Stimulated activated CD4-positive, alpha-beta T cell treated with anti-CD3 and anti-CD28 coated beads, Interleukin-12 subunit alpha, Interleukin-12 subunit beta, amount 100 ng/mL, for 24 hours (primary cell): ENCODE results near the gene GNAI3.

Experiments
- DNase-seq, 2 experiments: peaks; one replicate each; pipeline ENCODE4 v3.0.0-alpha.2; 2020; ENCODE audit warnings: low read depth in 2 of 2

The GNAI3 gene

DNA sequence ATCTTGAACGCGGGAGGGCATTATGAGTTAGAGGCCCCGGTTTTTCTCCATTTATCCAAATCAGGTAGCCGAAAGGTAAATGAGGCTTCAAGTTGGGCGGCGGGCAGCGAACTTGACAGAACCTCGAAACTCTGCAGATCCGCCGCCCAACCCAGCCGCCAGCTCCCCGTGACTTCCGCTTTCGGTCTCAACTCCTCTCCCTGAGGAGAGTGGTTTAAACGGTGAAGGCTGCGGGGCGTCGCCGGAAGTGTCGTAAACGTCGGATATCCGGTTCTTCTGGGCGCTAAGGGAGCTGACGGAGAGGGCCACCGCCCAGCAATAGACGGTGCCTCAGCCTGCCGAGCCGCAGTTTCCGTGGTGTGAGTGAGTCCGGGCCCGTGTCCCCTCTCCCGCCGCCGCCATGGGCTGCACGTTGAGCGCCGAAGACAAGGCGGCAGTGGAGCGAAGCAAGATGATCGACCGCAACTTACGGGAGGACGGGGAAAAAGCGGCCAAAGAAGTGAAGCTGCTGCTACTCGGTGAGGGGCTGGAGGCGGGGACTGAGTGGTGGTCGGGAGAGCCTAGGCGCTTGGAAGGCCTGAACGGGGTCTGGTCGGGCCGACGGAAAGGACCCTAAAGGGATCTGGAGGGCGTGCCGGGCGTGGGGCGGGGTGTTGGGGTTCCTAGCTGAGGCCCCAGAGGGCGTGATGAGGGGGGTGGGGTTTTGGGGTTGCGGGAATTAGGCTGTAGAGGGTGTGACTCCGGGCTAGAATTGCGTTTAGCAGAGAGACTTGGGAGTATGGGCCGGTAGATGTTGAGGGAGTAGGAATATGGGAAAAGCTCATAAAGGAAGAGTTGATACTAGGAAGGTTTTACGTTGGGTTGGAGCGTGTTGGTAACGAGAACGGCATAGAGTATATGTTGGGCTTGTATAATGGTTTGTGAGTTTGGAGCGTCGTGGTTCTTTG lies at the start of gene GNAI3:
TSS of gene GNAI3 (plus strand) at position 295 of the 947 bp plus-strand sequence. CDS start at position 401, 106 bp downstream.
- peak; percentile 93 to 95 for DNase-seq

DNA sequence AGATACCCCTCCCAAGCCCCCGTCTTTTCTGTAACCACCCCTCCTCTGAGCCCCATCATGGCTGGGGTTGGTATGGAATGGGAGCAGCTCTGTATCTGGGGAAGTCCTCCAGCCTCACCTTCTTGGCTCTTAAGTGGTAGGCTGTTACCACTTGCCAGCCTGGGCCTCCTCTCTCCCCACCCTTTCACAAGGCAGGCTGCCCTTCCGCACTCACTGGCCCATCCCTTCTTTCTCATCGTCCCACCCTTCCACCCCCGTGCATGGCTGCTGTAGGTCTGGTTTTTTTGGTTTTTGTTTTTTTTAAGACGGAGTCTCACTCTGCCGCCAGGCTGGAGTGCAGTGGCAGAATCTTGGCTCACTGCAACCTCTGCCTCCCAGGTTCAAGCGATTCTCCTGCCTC lies 49.3 kb upstream of the GNAI3 start:
- no peak for DNase-seq

DNA sequence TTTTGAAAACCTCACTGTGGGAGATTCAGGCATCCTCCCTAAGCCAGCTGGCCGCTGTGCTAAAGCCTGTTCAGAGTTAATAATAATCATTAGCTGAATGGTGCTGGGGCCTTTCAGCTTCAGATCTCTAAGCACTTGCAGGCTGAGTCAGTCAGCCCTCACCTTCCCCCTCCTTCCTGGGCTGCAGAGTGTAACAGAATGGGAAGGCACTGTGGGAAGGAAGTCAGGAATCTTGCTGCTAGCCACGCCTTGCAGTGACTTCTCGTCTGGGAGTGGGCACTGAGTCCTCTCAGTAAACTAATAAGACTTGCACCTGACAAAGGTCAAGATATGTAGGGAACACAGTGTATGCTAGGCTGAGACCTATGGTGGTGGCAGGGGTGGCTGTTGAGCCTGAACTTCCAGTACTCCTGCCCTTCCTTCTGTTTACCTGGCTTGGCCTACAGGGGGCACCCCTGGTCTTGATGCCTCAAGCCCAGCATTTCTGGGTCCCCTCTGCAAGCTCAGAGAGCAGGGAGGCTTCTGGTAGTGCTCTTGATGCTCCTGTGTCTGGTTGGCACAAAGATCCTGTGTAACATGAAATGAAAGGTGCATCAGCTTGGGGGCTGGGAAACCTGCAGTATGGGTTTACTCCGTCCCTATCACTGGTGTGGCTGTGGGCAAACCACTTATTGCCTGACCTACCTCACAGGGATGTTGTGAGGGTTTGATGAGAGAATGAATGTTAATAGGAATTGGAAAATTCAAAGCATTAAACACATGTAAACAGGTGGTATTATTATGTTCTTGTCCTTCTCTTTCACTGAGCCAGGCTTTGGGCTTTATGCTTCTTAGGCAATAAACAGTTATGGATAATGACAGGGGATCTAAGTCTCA lies 48.5 kb upstream of the GNAI3 start:
- peak in 1 of 2 experiments; percentile 59 for DNase-seq

DNA sequence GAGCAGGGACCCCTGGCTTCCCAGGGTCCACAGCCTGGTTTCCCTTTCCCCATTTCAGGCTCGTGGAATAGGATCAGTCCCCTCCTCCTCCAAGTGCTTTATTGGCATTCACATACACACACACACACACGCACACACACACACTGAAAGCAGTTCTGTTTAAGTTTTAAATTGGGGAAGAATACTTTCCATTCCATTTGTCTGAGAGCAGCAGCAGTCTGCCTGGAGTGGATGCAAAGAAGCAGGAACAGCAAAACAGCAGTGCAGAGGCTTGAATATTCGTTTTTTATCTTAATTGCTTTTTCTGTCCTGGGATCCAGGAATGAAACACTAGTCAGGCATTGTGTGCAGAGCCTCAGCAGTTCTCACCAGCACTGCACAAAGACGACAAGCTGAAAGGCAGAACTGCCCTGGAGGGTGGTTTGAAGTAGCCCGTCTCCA lies 47.5 kb upstream of the GNAI3 start:
- no peak for DNase-seq

DNA sequence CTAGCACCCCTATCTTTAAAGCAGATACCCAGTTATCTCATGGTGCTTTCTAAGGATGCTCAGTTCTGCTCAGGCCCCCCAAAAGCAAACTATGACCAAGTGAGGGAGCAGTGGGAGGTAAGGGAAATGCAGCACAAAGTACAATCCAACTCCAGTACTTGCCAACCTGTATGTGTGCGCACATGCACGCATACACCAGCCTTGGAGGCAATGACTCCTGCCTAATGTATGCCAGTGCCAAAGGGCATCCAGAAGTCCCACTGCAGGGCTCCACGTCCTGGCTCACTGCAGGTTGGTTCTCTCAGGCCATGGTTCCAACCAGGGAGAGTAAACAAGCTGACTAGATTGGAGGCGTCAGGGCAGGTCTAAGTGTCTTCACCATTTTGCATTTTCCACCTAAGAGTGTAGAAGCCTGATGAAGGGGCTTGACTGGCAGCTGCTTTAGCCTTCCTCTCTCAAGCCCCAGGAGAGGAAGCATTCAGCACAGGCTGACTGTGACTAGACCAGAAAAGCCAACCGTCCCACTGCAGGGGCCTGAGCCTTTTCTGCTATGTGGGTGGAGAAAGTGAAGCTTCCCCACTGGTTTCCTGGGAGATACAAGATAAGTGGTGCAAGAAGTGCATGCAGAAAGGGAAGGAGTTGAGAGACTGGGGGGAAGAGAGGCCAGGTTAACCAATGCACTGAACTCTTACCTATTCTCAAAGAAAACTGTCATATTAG lies 46.6 kb upstream of the GNAI3 start:
- no peak for DNase-seq

DNA sequence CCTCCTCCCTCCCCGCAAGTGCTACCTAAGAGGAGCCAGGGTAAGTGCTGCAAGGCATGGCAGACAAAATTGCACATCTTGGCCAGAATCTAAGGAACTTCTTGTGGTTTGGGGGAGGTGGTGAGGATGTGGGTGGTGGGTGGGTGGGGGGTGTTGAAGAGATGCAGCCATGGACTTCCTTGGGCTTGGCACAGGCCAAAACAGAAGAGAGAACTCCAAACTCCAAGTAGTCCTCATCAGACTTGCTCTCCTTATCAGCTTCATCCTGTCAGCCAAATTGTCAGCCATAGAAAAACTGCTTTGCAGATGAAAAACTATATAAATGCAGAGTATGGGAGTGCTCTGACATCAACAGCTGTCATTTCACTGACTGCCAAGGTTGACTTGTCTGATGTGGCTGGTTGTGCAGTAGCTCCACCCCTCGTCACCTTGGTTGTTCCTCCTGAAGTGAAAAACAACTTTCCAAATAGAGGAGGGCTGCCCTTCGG lies 46.0 kb upstream of the GNAI3 start:
- DNase-seq, result no peak

DNA sequence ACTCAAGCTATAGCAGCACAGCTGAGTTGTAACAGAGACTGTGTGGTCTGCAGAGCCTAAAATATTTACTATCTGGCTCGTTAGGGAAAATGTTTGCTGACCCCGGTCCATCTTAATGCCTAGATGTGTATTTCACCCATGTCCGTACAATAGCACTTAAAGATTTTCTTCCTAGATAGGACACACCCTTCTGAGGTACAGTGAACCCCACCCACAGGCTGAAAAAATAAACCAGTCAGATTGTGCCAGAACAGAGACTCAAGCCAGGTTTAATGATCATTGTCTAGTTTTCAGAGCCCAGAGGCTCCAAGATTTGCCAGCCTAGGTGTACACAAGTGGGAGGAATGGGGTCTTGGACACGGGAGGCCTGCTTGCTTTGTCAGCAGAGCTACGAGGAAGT lies 44.5 kb upstream of the GNAI3 start:
- no peak for DNase-seq

DNA sequence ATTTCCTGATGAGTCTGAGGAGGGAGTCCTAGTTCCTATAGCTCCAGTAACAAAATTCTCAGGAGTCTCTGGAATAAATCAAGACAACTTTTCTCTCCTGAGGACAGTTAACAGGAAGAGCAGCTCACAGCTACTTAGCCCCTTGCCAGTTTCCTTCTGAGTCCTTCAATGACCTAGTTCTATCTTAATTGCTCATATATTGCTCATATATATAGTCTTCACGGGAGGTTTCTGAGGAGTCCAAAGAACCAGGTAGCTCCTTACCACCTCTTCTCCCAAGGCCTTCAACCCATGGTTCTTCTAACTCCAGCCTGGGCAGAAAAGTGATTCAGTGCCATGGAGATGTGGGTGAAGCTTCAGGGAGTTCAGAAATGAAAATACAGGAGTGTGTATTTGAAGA lies 43.4 kb upstream of the GNAI3 start:
- DNase-seq, result no peak

DNA sequence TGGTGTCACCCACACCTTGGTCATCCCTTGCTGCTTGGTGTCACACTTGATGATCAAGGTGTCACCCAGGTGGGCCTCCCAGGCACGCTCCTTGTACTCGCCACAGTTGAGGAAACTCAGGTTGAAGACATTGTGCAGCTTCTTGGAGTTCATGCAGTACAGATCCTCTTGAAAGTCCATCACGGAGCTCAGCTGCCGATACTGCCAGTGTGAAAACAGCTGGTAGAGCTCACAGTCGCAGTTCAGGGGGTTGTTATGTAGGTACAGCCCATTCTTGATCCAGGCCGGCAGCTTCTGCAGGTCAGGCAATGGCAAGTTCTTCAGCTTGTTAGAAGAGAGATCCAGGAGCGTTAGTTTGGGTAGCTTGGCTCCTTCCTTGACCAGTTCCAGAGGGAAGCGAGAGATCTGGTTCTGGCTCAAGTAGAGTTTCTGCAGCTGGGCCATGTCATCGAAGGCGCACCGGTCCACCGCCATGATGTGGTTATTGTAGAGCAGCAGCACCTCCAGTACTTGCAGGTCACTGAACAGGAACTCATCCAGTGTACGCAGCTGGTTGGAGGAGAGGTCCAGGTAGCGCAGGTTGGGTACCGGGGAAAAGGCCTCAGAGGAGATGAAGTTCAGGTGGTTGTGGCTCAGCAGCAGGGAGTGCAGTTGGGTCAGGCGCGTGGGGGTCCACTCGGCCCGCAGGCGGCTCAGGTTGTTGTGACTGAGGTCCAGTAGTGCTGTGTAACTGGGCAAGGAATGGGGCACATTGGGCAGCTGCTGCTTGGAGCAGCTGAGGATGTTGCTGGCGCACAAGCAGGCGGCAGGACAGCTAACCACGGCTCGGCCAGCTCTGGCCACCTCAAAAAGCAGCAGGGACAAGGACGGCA lies 40.2 kb upstream of the GNAI3 start:
- no peak for DNase-seq

DNA sequence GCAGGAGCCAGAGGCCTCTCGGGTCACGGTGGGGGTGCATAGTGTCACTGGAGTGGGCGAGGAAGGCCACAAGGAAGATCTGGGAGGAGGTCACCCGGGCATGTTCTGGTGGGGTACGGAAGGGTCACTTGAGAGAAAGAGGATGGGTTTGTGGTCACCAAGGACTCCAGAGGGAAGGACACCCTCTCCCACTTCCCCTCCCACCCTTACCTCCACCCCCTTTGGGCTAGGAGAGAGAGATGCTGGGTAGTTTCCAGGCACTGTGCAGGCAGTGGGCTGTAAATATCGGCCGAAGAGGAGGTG lies 39.6 kb upstream of the GNAI3 start:
- DNase-seq, result no peak

DNA sequence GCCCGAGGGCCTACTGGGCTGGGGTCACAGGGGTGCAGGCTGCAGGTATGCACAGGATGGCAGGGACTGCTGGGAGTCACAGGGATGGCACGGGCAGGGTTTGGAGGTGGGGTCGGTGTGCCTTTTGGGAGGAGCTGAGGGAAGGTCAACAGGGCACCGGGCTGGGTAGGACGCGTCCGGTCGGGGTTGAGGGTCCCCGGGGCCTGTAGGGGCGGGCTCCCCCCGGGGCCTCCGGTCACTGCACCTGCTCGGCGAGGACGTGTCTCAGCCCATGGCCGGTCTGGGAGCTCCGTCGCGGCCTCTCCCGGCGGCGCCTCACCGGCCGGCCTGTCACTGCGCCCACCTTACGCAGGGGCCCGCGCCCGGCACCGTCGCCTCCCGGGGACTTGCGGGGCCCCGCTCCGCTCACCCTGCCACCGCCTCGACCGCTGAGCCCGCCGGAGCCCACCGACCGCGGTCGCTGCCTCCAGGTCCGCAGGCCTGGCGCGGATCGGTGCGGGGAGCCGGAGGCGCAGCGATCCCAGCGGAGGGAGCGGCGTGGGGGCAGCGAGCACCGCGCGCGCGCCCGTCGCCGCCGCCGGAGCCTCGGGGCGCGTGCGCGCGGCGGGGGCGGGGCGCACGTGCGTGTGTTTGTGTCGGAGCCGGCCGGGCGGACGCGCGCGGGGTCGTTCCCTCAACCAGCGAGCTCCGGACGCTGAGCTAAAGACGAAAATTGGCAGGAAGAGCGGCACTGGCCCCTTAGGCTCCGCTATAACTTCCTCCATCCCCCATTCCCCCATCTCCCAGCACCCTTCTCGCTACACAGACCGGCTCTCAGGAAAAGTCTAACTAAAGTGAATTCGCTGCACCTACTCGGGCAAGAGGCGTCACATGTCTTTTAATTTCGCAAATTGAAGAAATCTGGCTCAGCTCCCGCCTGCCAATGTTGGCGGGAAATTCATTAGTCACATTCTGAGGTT lies 39.0 kb upstream of the GNAI3 start, which contains the start of gene AMIGO1:
TSS of gene AMIGO1 (minus strand) at position 552 of the 959 bp plus-strand sequence. CDS start 815 bp downstream, outside the sequence.
- DNase-seq, result peak in 1 of 2 experiments; percentile 54

DNA sequence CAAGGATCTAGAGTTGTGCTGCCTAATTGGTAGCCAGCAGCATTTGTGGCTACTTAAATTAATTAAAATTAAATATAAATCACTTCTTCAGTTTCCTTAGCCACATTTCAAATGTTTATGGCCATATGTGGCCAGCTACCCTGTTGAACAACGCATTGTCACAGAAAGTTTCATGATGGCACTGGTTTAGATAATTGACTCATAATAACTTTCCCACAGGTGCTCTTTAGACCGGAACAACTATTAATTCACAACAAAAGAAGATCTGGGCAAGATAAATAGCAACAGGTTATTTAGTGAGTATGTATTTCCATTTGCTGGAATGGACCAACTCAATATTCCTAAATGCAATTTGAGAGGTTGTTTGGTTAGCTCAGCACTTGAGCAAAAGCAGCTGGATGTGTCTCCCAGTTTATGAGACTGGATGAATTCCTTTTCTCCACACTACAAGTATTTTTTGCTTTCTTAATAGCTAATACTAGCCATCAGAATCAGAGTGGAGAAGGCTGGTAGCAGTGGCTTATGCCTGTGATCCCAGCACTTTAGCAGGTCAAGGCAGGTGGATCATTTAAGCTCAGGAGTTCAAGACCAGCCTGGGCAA lies 35.2 kb upstream of the GNAI3 start:
- no peak for DNase-seq

DNA sequence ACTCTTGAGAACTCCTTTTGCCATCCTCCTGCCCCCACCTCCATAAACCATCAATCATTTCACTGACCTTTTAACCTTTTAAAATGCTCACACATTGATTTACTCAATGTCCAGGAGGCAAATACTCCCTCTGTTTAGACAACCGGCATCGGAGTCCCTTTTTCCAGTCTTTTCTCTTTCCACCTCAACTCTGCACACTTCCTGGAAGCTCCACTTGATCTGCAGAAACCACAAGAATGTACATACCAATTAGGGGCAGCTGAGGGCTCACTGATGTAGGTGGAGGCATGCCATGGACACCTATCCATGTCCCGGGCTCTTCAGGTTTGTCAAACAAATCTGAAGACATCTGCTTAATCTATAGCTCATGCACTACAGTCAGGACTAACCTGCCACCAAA lies 33.6 kb upstream of the GNAI3 start:
- DNase-seq, result no peak

DNA sequence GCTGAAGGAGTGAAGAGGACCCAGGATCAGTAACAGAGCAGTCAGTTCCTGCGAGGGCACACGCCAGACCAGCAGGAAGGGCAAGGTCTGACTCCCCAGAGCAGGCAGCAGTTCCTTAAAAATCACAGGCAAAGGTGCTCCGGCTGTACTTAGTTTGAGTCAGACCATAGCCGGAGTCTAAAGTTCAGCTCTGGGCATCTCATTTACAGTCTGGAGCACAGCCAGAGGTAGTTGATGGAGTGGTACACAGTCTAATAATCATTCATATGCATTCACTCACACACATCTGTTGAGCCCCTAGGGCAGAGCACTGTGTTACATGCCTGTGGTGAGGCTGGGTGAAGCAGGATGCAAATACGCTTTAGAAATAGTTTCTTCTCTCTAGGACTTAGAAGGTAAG lies 31.5 kb upstream of the GNAI3 start:
- DNase-seq, result no peak

DNA sequence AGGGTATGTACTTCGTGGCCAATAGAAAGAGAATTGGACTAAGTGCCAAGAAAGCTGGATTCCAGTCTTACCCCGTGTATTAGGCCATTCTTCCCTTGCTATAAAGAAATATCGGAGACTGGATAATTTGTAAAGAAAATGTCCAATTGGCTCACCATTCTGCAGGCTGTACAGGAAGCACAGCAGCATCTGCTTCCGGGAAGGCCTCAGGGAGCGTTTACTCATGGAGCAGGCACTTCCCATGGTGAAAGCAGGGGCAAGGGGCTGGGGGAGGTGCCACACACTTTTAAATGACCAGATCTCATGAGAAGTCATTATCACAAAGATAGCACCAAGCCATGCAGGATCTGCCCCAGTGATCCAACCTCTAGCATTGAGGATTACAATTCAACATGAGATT lies 31.1 kb upstream of the GNAI3 start:
- DNase-seq, result no peak

DNA sequence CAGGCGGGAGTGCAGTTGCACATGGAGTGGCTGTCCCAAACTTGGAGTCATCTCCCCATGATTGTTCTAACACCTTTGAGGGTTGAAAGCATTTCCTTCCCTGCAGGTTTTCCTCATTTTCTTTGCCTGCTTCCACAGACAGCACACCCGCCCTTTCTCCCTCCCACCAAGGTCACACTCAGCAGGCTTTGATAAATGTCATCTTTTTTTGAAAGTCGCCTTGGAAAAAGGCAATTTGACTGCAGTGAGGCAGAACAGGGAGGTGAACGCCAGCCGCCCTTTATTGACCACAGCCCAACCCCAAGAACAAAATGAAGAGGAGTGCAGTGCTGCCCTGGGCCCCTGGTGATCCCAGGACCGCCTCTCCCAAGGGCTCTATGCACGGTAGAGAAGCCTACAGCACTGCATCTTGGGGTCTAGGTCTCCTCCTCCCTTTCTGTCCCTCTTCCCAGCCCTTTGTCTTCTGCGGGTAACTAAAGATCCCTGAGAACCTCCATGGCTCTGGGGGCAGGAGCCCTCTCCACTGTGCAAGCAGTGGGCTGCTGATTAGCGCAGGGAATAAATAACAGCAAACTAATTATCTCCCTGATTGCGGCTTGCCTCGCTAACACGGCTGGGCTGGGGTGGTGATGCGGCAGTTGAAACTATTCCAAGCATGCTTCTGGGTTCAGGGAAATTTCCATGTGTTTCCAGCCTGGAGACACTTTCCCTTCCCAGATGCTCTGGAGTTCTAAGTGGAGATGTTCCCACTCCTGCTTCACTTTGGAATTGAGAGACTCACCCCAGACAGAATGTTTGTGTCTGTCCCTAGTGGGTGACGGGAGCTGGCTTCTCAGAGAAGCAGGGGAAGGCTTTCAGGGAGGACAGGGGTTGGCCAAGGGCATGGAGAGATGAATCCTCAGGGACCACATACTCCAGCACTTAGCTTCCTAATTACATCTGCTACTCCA lies 27.1 kb upstream of the GNAI3 start:
- DNase-seq, result no peak

DNA sequence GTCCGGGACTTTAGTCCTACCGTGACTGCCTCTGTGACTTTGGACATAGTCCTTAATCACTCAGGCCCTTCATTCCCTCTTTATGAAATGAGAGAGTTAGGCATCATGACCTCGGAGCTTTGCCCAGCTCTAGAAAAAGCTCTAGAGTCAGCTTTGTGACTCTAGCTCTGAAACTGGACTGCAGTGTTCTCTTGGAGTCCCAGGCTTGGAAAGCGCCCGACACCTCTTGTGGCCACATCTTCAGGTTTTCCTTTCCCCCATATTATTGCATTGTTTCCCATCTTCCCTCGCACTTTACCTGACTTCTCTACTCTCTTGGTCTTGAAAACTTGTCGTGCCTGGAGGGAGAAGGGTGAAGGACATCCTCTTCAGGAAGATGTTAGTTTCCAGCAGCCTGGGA lies 26.4 kb upstream of the GNAI3 start:
- no peak for DNase-seq

DNA sequence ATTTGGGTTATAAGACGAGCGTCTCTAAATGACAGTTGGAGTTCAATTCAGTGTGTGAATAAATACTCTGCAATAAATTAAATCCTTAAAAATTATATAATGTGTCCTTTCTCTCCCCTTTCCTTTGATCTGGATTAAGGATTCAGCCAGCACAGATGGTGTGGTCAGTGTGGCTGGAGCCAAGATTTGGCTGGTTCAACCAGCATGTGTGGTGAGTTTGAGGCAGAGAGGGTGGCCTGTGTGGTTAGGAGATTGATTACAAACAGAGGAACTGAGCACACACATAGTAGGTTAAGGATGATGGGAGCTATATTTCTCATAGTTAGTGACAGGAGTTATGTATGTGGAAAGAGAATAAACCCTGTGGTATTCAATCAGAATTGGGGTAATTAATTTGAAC lies 24.7 kb upstream of the GNAI3 start:
- no peak for DNase-seq
